ENCODE data around the gene DENND2C. TPM values are rescaled to one million over a fixed set of nuclear protein-coding genes. Genes with fewer than 3 reads are reported as not detected.

The DENND2C gene
- total RNA-seq, 2 donors from 2014 or later = 2.0 to 6.0 TPM

GRCh38 chr1:114677691-114678090, 7.8 kb upstream of the DENND2C start:
- no peak overlapping the region for H3K4me3 ChIP-seq
- H3K27me3 ChIP-seq (replicated peaks; ENCODE audit: insufficient read depth) = no peaks in the 10 kb centered on the region
- no peak overlapping the region for H3K27ac ChIP-seq
- no peak for ATAC-seq (ENCODE audit: insufficient number of reproducible peaks, low FRiP score, low read depth)
- TF ChIP-seq, protein P1, sequence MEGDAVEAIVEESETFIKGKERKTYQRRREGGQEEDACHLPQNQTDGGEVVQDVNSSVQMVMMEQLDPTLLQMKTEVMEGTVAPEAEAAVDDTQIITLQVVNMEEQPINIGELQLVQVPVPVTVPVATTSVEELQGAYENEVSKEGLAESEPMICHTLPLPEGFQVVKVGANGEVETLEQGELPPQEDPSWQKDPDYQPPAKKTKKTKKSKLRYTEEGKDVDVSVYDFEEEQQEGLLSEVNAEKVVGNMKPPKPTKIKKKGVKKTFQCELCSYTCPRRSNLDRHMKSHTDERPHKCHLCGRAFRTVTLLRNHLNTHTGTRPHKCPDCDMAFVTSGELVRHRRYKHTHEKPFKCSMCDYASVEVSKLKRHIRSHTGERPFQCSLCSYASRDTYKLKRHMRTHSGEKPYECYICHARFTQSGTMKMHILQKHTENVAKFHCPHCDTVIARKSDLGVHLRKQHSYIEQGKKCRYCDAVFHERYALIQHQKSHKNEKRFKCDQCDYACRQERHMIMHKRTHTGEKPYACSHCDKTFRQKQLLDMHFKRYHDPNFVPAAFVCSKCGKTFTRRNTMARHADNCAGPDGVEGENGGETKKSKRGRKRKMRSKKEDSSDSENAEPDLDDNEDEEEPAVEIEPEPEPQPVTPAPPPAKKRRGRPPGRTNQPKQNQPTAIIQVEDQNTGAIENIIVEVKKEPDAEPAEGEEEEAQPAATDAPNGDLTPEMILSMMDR (IDR thresholded peaks at IDR 0.05) = no peak
- DNase-seq (ENCODE audit: low spot score) = no peak
- H3K9me3 ChIP-seq = no peaks in the 10 kb centered on the region
- no peaks in the 10 kb centered on the region for H3K4me1 ChIP-seq (ENCODE audit: control insufficient read depth in 1 of 2, low read depth in 2 of 2)
- H3K36me3 ChIP-seq = no peaks in the 10 kb centered on the region

GRCh38 chr1:114676115-114676514, 6.3 kb upstream of the DENND2C start:
- Histone ChIP-seq H3K27me3 (replicated peaks; ENCODE audit: insufficient read depth) (no peaks in the 10 kb centered on the region), H3K27ac (no peak overlapping the region), H3K36me3 (no peaks in the 10 kb centered on the region), H3K4me3 (no peak overlapping the region), H3K9me3 (no peaks in the 10 kb centered on the region), H3K4me1 (ENCODE audit: control insufficient read depth in 1 of 2, low read depth in 2 of 2) (no peaks in the 10 kb centered on the region)
- DNase-seq (ENCODE audit: low spot score) (no peak), ATAC-seq (ENCODE audit: insufficient number of reproducible peaks, low FRiP score, low read depth) (no peak)
- TF ChIP-seq, protein P1 (IDR thresholded peaks at IDR 0.05) = no peak

- Histone ChIP-seq H3K27me3 (replicated peaks; ENCODE audit: insufficient read depth) (no peaks in the 10 kb centered on the region), H3K9me3 (no peaks in the 10 kb centered on the region), H3K36me3 (no peaks in the 10 kb centered on the region), H3K4me3 (no peak overlapping the region), H3K4me1 (ENCODE audit: control insufficient read depth in 1 of 2, low read depth in 2 of 2) (no peaks in the 10 kb centered on the region), H3K27ac (no peak overlapping the region)
- DNase-seq (ENCODE audit: low spot score) (no peak), ATAC-seq (ENCODE audit: insufficient number of reproducible peaks, low FRiP score, low read depth) (no peak)
- TF ChIP-seq, protein P1 (IDR thresholded peaks at IDR 0.05) = no peak
Measured at GRCh38 chr1:114671939-114672275, 2.1 kb upstream of the DENND2C start.

DNA sequence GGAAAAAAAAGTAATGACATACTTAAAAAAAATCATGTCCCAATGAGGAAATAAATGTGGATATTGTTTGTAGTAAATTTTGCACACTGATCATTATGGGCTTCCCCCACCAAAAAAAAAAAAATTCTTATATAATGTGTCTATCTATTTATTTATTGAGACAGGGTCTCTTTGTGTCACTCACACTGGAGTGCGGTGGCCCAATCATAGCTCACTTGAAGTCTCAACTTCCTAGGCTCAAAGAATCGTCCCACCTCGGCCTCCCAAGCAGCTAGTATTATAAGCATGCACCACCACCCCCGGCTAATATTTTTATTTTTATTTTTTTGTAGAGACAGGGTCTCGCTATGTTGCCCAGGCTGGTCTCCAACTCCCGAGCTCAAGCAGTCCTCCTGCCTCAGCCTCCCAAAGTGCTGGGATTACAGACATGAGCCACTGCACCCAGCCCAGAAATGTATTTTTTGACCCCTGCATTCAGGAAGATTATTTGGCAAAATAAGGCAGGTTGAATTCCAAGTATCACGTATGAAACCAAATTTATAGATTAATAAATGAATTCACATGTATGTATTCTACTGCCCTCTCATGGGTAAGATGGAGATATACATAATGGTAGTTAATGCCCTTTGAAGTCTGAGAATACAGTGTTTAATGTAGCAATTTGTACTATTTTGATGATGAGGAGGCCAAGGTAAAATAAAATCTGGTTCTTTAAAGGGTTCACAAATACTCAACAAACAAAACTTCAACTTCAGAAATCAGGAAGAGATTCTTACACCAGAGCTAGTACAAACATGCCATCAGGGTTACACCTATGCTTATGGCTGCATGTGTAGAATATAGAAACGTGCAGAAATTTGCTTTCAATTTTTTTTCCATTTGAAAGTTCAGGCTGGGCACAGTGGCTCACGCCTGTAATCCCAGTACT, 1.4 kb upstream of the DENND2C start:
- Histone ChIP-seq H3K9me3 (no peaks in the 10 kb centered on the region), H3K4me1 (ENCODE audit: control insufficient read depth in 1 of 2, low read depth in 2 of 2) (no peaks in the 10 kb centered on the region), H3K36me3 (no peaks in the 10 kb centered on the region), H3K27me3 (replicated peaks; ENCODE audit: insufficient read depth) (no peaks in the 10 kb centered on the region), H3K27ac (no peak overlapping the region), H3K4me3 (peak overlapping the region; percentile 83)
- TF ChIP-seq, protein P1 (IDR thresholded peaks at IDR 0.05) = no peak
- no peak for ATAC-seq (ENCODE audit: insufficient number of reproducible peaks, low FRiP score, low read depth)
- DNase-seq (ENCODE audit: low spot score) = no peak

GRCh38 chr1:114670083-114671010, 498 bp upstream of the DENND2C start:
- Histone ChIP-seq H3K9me3 (no peaks in the 10 kb centered on the region), H3K27me3 (replicated peaks; ENCODE audit: insufficient read depth) (no peaks in the 10 kb centered on the region), H3K4me1 (ENCODE audit: control insufficient read depth in 1 of 2, low read depth in 2 of 2) (no peaks in the 10 kb centered on the region), H3K27ac (peak overlapping the region; percentile 46 to 80), H3K36me3 (no peaks in the 10 kb centered on the region), H3K4me3 (peak overlapping the region; percentile 83)
- peak; percentile 93 for ATAC-seq (ENCODE audit: insufficient number of reproducible peaks, low FRiP score, low read depth)
- peak; percentile 80 for DNase-seq (ENCODE audit: low spot score)
- TF ChIP-seq, protein P1 (IDR thresholded peaks at IDR 0.05) = peak; percentile 42

All from thoracic aorta (tissue), 2 donors.